T-helper 2 cell (primary cell): ENCODE data around the gene KCNJ18.
"Not testable (repeated sequence)": the region's sequence is repeated elsewhere in the genome, so short reads cannot be mapped to it uniquely, and the experiment has no call there.

Experiments used
- DNase-seq, 5 experiments: peaks; one replicate each; pipeline versions ENCODE4 v3.0.0 to v3.0.0-alpha.2; 2012 to 2022

The KCNJ18 gene

DNA sequence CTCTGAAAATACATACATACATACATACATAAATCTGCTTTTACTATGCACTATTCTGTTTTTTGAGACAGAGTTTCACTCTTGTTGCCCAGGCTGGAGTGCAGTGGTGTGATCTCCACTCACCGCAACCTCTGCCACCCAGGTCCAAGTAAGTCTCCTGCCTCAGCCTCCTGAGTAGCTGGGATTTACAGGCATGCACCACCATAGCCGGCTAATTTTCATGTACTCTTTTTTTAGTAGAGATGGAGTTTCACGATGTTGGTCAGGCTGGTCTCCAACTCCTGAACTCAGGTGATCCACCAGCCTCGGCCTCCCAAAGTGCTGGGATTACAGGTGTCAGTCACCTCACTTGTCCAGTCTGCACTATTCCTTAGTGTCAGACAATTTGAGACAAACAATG is 20.5 kb upstream of the KCNJ18 start:
- DNase-seq = not testable (repeated sequence)

DNA sequence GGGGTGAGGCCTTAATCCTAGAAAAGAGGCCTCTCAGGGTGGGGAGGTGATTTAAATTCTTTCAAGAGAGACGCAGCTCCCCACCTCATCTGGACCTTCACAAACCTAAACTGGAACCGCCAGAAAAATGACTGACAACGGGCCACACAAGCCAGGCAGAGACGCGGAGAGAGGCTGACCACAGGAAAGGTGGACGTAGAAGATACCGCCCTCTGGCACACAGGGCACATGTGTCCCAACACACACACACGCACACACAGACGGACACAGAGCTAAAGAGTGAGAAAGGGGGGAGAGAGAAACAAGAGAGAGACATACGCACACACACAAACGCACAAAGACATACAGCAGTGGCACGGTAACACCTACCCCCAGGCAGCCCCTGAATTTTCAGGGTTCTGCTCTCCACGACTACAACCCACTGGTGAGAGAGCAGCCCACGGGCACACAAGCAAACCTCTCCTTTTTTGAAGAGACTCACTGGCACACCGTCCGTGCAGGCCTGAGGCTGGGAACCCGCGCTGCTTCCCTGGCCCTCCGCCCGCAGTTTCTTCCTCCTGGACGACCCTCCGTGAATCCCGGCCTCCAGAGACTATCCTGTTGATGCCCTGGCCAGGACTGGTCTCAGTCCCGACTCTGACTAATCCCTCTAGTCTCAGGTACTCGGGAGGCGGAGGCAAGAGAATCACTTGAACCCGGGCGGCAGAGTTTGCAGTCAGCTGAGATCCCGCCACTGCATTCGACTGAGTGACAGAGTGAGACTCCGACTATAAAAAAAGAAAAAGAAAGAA is 18.7 kb upstream of the KCNJ18 start:
- DNase-seq = not testable (repeated sequence)

DNA sequence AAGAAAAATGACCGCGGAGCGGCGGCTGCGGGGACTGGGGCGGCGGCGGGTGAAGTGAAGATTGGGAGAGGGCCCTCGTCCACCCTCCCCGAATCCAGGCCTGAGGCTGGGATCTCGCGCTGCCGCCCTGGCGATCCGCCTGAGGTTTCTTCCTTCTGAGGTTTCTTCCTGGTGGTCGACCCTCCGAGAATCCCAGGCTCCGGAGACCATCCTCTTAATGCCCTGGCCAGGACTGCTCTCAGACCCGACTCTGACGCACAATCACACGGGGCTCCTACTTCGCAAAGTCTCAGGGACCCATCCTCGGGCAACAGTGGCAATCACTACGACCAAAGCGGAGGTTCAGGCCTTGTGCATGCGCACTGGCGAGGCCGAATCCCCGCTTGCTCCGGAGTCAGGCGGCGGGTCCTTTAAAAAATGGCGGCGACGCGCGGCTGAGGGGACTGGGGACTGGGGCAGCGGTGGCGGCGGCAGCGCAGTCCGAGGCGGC is 18.0 kb upstream of the KCNJ18 start:
- DNase-seq = no peak

DNA sequence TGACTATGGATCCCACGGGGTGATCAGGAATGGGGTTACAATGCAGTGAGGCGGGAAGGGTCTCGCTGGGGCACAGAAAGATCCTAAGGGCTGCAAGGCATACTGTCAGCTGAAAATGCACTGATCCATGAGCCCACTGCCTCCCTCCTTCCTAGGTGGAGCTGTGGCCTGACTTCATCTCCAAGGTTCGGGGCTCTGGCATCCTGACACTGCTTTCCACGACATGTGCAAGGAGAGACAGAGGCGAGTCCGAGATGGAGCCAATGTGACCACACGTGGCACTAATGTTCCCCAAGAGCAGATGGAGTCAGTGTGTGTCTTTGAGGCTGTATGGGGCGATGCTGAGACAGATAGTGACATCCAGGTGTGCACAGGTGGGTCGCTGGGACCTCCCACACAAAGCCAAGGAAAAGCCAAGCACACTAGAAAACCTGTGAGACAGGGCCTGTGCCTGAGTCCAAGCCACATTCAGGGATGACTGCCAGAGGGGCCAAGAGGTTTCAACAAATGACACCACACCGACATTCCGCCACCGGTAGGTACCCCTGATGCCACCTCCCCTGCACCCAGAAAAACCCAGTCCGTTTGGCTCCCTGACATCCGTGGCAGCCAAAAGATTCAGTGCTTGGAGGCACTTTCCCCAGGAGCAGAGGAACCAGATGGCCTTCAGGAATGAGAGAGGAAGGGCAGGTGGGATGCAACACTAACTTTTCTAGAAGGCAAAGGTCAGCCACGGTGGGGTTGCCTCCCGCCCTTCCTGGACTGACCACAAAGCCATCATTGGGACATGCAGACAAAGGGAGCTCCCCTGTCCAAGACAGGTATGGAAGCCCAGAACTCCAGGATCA is 17.2 kb upstream of the KCNJ18 start:
- DNase-seq = not testable (repeated sequence)

DNA sequence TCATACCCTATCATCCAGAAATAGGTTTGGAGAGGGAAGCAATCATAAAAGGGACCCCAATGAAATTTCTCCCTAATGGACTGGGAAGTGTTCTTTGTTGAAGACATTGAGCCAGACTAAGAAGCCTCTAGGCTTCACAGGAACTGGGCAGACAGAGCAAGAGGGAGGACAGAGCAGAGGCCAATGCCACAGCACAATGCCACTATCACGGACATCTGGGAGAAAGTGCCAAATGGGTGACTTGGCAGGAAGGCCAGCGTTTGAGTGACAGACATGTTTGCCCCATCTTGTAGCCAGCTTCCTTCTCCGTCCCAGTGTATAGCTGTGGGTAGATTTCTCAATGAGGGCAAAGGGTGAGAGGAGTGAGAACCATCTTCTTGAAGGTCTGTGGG is 16.6 kb upstream of the KCNJ18 start:
- not testable (repeated sequence) for DNase-seq

DNA sequence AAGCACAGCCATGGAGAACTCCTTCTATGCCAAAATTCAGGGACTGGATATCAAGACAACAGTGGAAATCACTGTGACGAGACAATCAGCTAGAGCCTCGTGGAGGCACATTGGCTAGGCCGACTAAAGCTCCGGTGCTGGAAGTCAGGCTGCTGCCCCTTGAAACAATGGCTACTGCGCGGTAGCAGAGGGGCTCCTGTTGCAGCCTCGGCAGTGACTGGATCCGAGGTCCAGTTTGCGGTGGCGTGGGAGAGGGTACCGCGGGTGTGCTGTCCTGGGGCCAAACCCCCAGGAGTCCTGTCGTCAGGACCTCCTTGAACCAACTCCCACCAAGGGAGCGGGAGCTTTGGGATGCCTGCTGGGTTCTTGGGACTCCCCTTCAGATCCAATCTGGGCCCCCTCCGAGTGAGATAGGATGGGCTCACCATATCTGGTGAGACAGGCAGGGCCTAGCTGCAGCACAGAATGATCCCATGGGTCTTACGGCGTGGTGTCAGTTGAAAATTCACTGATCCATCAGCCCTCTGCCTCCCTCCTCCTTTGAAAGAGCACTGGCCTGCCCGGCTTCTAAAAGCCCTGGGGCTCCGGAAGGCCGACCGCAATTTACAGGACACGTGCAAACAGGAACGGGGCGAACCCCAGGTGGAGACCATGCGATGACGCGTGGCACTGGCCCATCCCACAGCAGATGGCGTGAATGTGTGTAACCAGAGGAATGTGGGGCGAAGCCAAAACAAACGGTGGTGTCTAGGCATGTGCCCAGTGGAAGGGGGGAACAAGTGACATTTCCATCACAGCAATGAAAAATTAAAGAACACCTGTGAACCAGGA is 15.8 kb upstream of the KCNJ18 start:
- no peak for DNase-seq

DNA sequence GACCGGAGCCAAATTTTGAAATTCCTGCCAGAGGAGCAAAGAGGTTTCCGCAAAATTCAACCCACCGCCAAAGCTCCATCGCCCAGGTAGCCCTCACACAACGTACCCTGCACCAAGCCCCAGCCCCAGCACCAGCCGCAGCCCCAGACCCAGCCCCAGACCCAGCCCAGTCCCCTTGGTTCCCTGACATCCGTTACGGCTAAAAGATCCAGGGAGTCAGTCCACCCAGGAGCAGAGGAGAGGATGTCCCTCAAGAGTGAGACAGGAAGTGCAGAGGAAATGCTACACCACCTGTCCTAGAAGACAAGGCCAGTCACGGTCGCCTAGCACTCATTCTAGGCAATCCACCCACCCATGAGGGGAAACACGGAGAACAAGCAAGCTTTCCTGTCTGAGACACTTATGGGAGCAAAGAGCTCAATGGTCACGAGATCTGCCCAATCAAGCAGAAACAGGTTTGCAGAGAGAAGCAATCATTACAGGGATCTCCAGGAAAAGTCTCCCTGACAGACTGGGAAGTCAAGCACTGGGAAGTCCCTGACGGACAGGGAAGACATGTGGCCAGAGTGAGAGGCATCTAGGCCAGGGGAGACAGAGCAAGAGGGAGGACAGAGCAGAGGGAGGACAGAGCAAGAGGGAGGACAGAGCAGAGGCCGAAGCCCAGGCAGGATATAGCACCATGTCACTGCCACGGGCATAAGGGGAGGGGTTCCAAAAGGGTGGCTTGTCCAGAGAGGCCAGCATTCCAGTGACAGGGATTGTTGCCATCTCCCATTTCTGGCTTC is 15.0 kb upstream of the KCNJ18 start:
- DNase-seq = no peak

DNA sequence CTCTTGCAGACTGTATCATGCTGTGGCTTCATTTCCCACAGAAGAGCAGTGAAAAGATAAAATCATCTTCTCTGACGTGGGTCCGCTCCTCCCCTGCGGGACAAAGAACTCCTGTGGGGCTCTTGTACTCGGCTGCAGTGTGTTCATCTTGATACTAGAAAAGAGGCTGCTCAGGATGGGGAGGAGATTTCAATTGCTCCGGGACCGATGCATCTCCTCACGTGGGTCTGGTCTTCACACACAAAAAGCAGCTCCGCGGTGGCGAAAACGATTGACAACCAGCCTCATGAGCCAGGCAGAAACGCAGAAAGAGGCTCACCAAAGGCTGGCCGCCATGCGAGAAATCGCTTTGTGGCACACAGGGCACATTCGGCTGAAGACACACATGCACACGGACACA is 14.4 kb upstream of the KCNJ18 start:
- DNase-seq = no peak

DNA sequence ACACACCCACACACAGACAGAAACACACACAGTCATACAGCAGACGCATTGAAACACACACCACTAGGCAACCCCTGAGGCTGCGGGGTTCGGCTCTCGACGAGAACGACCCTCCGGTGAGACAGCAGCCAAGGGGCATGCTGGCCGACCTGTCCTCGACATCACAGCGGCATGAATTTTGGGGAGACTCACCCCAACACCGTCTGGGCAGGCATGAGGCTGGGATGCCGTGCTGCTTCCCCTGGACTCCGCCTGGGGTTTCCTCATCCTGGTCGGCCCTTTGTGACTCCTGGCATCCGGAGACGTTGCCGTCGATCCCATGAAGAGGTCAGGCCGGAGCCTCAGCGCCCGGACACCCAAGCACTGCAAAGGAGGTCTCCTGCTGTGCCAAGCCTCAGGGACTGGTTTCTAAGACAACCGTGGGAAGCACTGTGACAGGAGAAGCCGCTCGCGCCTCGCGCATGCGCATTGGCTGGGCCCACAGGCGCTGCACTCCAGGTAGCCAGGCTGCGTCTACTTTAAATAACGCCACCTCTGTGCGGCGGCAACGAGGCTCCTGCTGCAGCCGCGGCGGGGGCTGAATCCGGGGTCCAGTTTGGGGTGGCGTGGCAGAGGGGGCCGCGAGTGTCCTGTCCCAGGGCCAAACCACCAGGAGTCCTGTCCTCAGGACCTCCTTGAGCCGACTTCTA is 13.8 kb upstream of the KCNJ18 start:
- DNase-seq = no peak

DNA sequence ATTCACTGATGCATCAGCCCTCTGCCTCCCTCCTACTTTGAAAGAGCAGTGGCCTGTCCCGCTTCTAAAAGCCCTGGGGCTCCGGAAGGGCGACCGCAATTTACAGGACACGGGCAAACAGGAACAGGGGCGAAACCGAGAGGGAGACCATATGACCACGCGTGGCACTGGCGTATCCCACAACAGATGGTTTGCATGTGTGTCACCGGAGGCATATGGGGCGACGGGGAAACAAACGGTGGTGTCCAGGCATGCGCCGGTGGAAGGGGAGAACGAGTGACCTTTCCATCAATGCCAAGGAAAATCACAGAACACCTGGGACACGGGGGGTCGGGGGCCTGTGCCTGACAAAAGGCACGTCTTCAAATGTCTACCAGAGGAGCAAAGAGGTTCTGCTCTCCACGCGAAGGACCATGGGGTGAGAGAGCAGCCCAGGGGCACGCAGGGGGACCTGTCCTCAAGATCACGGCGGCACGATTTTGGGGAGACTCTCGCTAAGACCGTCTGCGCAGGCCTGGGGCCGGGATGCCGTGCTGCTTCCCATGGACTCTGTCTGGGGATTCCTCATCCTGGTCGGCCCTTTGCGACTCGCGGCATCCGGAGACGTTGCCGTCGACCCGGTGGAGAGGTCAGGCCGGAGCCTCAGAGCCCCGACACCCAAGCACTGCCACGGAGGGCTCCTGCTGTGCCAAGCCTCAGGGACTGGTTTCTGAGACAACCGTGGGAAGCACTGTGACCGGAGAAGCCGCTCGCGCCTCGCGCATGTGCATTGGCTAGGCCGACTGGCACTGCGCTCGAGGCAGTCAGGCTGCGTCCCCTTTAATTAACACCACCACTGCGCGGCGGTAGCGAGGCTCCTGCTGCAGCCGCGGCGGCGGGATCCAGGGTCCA is 12.8 kb upstream of the KCNJ18 start:
- DNase-seq = no peak

DNA sequence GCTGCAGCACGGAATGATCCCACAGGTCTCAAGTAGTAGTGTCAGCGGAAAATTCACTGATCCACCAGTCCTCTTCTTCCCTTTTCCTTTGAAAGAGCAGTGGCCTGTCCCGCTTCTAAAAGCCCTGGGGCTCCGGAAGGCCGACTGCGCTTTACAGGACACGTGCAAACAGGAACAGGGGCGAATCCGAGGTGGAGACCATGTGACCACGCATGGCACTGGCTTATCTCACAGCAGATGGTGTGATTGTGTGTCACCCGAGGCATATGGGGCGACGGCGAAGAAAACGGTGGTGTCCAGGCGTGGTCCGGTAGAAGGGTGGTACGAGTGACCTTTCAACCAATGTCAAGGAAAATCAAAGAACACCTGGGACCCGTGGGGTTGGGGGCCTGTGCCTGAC is 12.0 kb upstream of the KCNJ18 start:
- DNase-seq = no peak

DNA sequence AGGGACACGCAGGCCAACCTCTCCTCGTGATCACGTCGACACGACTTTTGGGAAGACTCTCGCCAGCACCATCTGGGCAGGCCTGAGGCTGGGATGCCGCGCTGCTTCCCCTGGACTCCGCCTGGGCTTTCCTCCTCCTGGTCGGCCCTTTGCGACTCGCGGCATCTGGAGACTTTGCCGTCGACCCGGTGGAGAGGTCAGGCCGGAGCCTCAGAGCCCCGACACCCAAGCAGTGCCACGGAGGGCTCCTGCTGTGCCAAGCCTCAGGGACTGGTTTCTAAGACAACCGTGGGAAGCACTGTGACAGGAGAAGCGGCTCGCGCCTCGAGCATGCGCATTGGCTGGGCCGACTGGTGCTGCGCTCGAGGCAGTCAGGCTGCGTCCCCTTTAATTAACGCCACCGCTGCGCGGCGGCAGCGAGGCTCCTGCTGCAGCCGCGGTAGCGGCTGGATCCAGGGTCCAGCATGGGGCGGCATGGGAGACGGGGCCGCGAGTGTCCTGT is 11.4 kb upstream of the KCNJ18 start:
- not testable (repeated sequence) for DNase-seq

DNA sequence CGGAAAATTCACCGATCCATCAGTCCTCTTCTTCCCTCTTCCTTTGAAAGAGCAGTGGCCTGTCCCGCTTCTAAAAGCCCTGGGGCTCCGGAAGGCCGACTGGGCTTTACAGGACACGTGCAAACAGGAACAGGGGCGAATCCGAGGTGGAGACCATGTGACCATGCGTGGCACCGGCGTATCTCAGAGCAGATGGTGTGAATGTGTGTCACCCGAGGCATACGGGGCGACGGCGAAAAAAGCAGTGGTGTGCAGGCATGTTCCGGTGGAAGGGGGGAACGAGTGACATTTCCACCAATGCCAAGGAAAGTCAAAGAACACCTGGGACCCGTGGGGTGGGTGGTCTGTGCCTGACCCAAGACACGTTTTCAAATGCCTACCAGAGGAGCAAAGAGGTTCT is 10.7 kb upstream of the KCNJ18 start:
- DNase-seq = not testable (repeated sequence)

DNA sequence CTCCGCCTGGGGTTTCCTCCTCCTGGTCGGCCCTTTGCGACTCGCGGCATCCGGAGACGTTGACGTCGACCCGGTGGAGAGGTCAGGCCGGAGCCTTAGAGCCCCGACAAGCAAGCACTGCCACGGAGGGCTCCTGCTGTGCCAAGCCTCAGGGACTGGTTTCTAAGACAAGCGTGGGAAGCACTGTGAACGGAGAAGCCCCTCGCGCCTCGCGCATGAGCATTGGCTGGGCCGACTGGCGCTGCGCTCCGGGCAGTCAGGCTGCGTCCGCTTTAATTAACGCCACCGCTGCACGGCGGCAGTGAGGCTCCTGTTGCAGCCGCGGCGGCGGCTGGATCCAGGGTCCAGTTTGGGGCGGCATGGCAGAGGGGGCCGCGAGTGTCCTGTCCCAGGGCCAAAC is 10.2 kb upstream of the KCNJ18 start:
- DNase-seq = not testable (repeated sequence)

DNA sequence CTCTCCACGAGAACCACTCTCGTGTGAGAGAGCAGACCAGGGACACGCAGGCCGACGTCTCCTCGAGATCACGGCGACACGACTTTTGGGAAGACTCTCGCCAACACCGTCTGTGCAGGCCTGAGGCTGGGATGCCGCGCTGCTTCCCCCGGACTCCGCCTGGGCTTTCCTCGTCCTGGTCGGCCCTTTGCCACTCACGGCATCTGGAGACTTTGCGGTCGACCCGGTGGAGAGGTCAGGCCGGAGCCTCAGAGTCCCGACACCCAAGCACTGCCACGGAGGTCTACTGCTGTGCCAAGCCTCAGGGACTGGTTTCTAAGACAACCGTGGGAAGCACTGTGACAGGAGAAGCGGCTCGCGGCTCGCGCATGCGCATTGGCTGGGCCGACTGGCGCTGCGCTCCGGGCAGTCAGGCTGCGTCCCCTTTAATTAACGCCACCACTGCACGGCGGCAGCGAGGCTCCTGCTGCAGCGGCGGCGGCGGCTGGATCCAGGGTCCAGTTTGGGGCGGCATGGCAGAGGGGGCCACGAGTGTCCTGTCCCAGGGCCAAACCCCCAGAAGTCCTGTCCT is 9.1 kb upstream of the KCNJ18 start:
- not testable (repeated sequence) for DNase-seq

DNA sequence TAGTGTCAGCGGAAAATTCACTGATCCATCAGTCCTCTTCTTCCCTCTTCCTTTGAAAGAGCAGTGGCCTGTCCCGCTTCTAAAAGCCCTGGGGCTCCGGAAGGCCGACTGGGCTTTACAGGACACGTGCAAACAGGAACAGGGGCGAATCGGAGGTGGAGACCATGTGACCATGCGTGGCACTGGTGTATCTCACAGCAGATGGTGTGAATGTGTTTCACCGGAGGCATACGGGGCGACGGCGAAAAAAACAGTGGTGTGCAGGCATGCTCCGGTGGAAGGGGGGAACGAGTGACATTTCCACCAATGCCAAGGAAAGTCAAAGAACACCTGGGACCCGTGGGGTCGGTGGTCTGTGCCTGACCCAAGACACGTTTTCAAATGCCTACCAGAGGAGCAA is 8.4 kb upstream of the KCNJ18 start:
- not testable (repeated sequence) for DNase-seq

DNA sequence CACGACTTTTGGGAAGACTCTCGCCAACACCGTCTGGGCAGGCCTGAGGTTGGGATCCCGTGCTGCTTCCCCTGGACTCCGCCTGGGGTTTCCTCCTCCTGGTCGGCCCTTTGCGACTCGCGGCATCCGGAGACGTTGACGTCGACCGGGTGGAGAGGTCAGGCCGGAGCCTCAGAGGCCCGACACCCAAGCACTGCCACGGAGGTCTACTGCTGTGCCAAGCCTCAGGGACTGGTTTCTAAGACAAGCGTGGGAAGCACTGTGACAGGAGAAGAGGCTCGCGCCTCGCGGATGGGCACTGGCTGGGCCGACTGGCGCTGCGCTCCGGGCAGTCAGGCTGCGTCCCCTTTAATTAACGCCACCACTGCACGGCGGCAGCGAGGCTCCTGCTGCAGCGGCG is 7.9 kb upstream of the KCNJ18 start:
- DNase-seq = not testable (repeated sequence)

DNA sequence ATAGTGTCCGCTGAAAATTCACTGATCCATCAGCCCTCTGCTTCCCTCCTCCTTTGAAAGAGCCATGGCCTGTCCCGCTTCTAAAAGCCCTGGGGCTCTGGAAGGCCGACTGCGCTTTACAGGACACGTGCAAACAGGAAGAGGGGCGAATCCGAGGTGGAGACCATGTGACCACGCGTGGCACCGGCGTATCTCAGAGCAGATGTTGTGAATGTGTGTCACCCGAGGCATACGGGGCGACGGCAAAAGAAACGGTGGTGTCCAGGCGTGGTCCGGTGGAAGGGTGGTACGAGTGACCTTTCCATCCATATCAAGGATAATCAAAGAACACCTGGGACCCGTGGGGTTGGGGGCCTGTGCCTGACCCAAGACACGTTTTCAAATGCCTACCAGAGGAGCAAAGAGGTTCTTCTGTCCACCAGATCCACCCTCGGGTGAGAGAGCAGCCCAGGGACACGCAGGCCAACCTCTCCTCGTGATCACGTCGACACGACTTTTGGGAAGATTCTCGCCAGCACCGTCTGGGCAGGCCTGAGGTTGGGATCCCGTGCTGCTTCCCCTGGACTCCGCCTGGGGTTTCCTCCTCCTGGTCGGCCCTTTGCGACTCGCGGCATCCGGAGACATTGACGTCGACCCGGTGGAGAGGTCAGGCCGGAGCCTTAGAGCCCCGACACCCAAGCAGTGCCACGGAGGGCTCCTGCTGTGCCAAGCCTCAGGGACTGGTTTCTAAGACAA is 7.1 kb upstream of the KCNJ18 start:
- not testable (repeated sequence) for DNase-seq
